PFSK-1 (cell line): ENCODE results near the gene GMEB2.

Experiments
- POLR2AphosphoS5 ChIP-seq: IDR thresholded peaks from 2 replicates; pipeline ENCODE4 v1.6.1; 2012; ENCODE audit warnings: low read depth, mild to moderate bottlenecking, control low read depth, low read length, moderate library complexity
- TF ChIP-seq, protein P1 (sequence below), 2 experiments: IDR thresholded peaks; 2 replicates each; pipeline versions ENCODE4 v1.6.1 to v1.8.0; 2011 to 2012; ENCODE audit warnings: low read depth in 2 of 2, low read length in 2 of 2, control low read depth in 1 of 2, inconsistent platforms in 1 of 2, mild to moderate bottlenecking in 1 of 2, moderate library complexity in 1 of 2; ENCODE audit not compliant: insufficient read depth in 1 of 2

DNA sequence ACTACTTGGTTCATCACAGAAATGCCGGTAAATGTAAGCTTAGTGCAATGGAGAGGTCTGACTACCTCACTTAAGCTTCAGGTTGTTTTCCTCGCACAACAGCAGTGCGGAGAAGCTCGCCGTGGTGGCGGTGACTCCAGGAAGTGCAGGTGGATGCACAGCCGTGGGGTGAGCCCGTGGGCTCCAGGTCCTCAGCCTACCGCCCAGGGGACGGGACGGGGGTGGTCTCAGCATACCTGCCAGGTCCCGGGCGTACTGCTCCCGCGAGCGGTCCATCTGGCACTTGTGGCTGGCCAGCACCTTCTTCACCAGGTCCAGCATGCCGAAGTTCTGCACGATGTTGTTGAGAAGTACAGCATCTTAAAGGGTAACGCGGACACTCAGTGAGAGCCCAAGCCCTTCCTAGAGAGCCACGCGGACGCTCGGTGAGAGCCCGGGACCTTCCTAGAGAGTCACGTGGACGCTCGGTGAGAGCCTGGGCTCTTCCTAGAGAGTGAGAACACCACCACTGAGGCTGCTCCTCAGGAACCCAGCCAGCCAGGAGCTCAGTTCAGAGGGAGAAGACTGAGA is 35.0 kb downstream of the GMEB2 start:
- no peak for TF ChIP-seq POLR2AphosphoS5
- TF ChIP-seq, protein P1, sequence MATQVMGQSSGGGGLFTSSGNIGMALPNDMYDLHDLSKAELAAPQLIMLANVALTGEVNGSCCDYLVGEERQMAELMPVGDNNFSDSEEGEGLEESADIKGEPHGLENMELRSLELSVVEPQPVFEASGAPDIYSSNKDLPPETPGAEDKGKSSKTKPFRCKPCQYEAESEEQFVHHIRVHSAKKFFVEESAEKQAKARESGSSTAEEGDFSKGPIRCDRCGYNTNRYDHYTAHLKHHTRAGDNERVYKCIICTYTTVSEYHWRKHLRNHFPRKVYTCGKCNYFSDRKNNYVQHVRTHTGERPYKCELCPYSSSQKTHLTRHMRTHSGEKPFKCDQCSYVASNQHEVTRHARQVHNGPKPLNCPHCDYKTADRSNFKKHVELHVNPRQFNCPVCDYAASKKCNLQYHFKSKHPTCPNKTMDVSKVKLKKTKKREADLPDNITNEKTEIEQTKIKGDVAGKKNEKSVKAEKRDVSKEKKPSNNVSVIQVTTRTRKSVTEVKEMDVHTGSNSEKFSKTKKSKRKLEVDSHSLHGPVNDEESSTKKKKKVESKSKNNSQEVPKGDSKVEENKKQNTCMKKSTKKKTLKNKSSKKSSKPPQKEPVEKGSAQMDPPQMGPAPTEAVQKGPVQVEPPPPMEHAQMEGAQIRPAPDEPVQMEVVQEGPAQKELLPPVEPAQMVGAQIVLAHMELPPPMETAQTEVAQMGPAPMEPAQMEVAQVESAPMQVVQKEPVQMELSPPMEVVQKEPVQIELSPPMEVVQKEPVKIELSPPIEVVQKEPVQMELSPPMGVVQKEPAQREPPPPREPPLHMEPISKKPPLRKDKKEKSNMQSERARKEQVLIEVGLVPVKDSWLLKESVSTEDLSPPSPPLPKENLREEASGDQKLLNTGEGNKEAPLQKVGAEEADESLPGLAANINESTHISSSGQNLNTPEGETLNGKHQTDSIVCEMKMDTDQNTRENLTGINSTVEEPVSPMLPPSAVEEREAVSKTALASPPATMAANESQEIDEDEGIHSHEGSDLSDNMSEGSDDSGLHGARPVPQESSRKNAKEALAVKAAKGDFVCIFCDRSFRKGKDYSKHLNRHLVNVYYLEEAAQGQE (IDR thresholded peaks at IDR 0.05; ENCODE audit: insufficient read depth in 1 of 2, low read depth in 2 of 2, low read length in 2 of 2): no peak
